Measurements from ENCODE around the gene TMEM255B.

TMEM255B gene

GRCh38 chr13:113782472-113782871, 23.4 kb downstream of the TMEM255B start:
- Histone ChIP-seq H3K36me3 (ENCODE audit: insufficient read depth) (no peaks in the 10 kb centered on the region), H3K4me2 (no peak overlapping the region), H3K79me2 (ENCODE audit: insufficient read depth, low read depth) (no peaks in the 10 kb centered on the region), H3K4me3 (IDR thresholded peaks at IDR 0.05; ENCODE audit: insufficient read depth, low read depth, low read length) (no peak overlapping the region), H3K27me3 (ENCODE audit: insufficient read depth, low read depth) (peaks cover 42% of the 10 kb centered on the region; the same call in 1 of the 2 replicates), H2AFZ (ENCODE audit: low read depth) (no peak overlapping the region), H3K4me1 (ENCODE audit: low read depth, poor library complexity, severe bottlenecking) (no peaks in the 10 kb centered on the region), H3K27ac (no peak overlapping the region), H4K20me1 (ENCODE audit: insufficient read depth) (no peaks in the 10 kb centered on the region), H3K9ac (no peak overlapping the region)
- TF ChIP-seq, protein P1, sequence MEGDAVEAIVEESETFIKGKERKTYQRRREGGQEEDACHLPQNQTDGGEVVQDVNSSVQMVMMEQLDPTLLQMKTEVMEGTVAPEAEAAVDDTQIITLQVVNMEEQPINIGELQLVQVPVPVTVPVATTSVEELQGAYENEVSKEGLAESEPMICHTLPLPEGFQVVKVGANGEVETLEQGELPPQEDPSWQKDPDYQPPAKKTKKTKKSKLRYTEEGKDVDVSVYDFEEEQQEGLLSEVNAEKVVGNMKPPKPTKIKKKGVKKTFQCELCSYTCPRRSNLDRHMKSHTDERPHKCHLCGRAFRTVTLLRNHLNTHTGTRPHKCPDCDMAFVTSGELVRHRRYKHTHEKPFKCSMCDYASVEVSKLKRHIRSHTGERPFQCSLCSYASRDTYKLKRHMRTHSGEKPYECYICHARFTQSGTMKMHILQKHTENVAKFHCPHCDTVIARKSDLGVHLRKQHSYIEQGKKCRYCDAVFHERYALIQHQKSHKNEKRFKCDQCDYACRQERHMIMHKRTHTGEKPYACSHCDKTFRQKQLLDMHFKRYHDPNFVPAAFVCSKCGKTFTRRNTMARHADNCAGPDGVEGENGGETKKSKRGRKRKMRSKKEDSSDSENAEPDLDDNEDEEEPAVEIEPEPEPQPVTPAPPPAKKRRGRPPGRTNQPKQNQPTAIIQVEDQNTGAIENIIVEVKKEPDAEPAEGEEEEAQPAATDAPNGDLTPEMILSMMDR (conservative IDR thresholded peaks at IDR 0.05; ENCODE audit: low read depth, low read length), result no peak

DNA sequence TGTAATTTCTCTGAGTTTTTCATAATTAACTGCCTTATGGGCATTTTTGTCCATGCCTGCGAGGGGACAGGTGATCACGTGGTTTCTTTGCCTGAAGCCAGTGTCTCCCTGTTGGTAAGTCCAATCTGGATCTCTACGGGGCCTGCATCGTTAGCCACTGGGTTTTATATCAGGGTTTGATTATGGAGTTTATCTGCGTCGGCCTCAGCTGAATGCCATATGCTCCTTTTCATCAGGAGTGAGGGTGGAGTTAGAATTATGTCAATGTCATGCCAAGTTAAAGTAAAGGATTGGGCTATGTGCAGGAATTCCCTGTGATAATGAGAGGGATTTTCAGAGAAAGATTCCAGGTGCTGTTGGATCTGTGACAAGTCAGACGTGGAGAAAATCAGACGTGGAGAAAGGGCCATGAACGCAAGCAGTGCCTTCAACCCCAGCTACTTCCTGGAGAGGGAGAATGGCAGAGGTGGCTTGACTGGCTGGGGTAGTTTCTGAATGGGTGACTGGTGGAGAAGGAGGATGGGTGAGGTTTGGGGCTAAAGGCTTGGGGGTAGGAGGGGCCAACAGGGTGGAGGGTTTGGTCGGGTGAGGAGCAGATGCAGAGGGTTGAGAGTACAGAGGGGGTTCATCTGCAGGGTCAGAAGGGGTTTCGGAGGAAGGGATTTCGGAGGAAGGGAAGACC, 24.3 kb downstream of the TMEM255B start:
- no peak overlapping the region for H3K27ac ChIP-seq
- no peaks in the 10 kb centered on the region for H3K36me3 ChIP-seq (ENCODE audit: insufficient read depth)

DNA sequence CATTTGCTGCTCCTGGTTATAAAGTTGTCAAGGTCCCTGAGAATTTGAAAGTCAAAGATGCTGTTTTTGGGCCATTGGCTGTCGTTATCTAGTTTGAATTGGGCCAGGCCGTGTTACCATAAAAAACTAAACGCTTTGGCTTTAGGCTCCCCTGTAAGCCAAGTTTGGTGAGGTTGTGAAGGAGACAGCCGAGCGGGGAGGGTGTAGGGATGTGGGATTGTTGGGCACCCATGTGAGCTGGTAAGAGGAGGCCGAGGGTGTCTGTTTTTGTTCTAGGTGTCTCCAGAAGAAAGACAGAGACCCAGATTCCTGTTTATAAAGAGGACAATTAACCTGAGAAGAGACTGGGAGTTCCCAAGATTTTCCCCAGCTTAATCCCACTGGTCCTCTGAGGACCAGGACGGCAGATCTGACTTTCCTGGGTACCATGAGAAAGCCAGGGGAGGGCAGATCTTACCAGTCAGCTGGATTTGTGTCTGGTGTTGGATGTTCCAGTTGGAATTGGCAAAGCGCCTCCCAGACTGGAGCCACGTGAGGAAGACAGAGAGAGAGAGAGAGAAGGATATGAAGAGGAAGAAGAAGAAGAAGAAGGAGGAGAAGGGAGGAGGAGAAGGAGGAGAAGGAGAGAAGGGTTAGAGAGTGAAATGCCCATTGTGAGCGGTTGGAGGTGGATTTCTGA, 25.1 kb downstream of the TMEM255B start:
- TF ChIP-seq, protein P1 (conservative IDR thresholded peaks at IDR 0.05; ENCODE audit: low read depth, low read length), result no peak
- Histone ChIP-seq H4K20me1 (ENCODE audit: insufficient read depth) (no peaks in the 10 kb centered on the region), H2AFZ (ENCODE audit: low read depth) (no peak overlapping the region), H3K4me2 (no peak overlapping the region), H3K4me1 (ENCODE audit: low read depth, poor library complexity, severe bottlenecking) (no peaks in the 10 kb centered on the region), H3K27me3 (ENCODE audit: insufficient read depth, low read depth) (peaks cover 36% of the 10 kb centered on the region; the same call in 1 of the 2 replicates), H3K9ac (no peak overlapping the region), H3K79me2 (ENCODE audit: insufficient read depth, low read depth) (no peaks in the 10 kb centered on the region), H3K36me3 (ENCODE audit: insufficient read depth) (no peaks in the 10 kb centered on the region), H3K4me3 (IDR thresholded peaks at IDR 0.05; ENCODE audit: insufficient read depth, low read depth, low read length) (no peak overlapping the region), H3K27ac (no peak overlapping the region)

More for the DNA sequence above, 24.3 kb downstream of the TMEM255B start:
- Histone ChIP-seq H3K9ac (no peak overlapping the region), H3K4me2 (no peak overlapping the region), H2AFZ (ENCODE audit: low read depth) (no peak overlapping the region), H3K79me2 (ENCODE audit: insufficient read depth, low read depth) (no peaks in the 10 kb centered on the region), H3K4me1 (ENCODE audit: low read depth, poor library complexity, severe bottlenecking) (no peaks in the 10 kb centered on the region), H3K27me3 (ENCODE audit: insufficient read depth, low read depth) (peaks cover 42% of the 10 kb centered on the region; the same call in 1 of the 2 replicates), H4K20me1 (ENCODE audit: insufficient read depth) (no peaks in the 10 kb centered on the region), H3K4me3 (IDR thresholded peaks at IDR 0.05; ENCODE audit: insufficient read depth, low read depth, low read length) (no peak overlapping the region)
- TF ChIP-seq, protein P1 (conservative IDR thresholded peaks at IDR 0.05; ENCODE audit: low read depth, low read length), result no peak

DNA sequence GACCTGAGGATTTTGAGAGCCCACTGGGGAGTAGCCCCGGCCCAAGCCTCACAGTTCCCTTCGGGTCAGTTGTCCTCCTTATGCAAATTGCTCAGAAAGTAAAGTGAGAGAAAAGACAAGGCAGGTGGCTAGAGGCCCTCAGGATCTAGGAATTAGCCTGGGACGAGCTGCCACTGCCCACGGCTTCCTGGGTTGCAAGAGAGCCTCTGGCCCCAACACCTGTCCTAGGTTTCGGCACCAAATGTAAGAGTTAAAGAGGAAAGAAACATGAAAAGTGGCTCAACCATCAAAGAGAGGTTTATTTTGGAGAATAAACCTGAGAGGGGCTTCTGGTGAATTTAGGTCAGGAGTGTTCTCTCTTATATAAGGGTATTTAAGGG, 25.6 kb downstream of the TMEM255B start:
- H3K27me3 ChIP-seq (ENCODE audit: insufficient read depth, low read depth), result peaks cover 33% of the 10 kb centered on the region; the same call in 1 of the 2 replicates
- no peaks in the 10 kb centered on the region for H4K20me1 ChIP-seq (ENCODE audit: insufficient read depth)
- H3K4me1 ChIP-seq (ENCODE audit: low read depth, poor library complexity, severe bottlenecking), result no peaks in the 10 kb centered on the region
- TF ChIP-seq, protein P1 (conservative IDR thresholded peaks at IDR 0.05; ENCODE audit: low read depth, low read length), result no peak
- H3K79me2 ChIP-seq (ENCODE audit: insufficient read depth, low read depth), result no peaks in the 10 kb centered on the region
- no peak overlapping the region for H3K4me3 ChIP-seq (IDR thresholded peaks at IDR 0.05; ENCODE audit: insufficient read depth, low read depth, low read length)
- no peak overlapping the region for H3K9ac ChIP-seq
- no peak overlapping the region for H2AFZ ChIP-seq (ENCODE audit: low read depth)
- H3K4me2 ChIP-seq, result no peak overlapping the region
- H3K36me3 ChIP-seq (ENCODE audit: insufficient read depth), result no peaks in the 10 kb centered on the region
- H3K27ac ChIP-seq, result no peak overlapping the region

All from KMS-11 (cell line).